Stimulated activated CD4-positive, alpha-beta T cell treated with anti-CD3 and anti-CD28 coated beads, Interleukin-2, amount 100 ng/mL, for 4 hours (primary cell): ENCODE data around the gene WBP1L.
"Not testable (repeated sequence)": the region's sequence is repeated elsewhere in the genome, so short reads cannot be mapped to it uniquely, and the experiment has no call there.

Experiments used
- DNase-seq: peaks from one replicate; pipeline ENCODE4 v3.0.0-alpha.2; 2020; ENCODE audit warnings: low read depth

The WBP1L gene

DNA sequence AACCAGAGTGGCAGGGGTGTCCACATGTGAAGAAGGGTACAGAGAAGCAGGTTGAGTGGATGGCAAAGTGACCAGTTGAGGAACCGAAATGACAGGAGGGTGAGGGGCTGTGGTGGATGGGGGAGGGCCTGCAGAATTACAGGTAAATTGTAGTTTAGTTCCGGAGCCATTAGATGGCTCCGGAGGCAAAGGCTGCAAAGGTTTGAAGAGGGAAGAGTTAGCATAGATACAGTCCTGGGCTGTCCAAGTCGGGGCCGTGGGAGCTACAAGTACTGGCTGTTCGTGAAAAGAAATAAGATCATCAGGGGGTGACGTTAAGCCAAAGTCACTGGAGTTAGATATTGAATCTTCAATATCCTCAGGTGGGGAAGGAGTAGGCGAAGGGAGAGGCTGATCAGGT lies 99.4 kb downstream of the WBP1L start:
- not testable (repeated sequence) for DNase-seq

DNA sequence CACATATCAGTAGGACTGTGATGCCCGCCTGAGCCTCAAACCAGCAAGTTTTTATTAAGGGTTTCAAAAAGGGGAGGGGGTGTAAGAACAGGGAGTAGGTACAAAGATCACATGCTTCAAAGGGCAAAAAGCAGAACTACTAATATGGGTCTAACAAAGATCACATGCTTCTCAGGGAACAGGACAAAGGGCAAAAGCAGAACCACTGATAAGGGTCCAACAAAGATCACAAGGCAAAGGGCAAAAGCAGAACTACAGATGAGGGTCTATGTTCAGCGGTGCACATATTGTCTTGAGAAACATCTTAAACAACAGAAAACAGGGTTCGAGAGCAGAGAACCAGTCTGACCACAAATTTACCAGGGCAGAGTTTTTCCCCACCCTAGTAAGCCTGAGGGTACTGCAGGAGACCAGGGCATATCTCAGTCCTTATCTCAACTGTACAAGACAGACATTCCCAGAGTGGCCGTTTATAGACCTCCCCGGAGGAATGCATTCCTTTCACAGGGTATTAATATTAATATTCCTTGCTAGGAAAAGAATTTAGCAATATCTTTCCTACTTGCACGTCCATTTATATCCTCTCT lies 100.5 kb downstream of the WBP1L start:
- not testable (repeated sequence) for DNase-seq

DNA sequence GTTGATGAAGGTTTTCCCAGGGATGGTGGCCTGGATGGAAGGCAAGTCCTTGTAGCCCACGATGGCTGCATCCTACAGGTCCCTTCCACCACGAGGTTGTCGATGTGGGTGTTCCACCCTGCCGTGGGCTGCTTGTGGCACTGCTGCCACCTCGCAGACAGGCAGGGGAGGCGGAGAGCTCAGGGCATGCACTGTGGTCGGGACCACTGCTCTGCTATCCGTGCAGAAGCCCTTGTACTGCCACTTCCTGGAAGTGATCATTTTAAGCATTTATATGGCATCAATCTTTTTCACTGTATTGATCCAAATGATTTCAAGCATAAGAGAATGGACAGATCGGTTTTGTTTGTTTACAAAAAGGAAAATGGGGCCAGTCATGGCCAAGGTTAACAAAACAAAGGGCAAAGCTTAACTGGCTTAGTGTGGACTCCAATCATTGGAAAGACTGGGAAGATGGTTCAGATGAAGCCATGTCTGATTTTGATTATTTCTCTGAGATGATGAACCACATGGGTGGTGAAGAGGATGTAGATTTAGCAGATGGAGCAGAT lies 101.7 kb downstream of the WBP1L start:
- no peak for DNase-seq

DNA sequence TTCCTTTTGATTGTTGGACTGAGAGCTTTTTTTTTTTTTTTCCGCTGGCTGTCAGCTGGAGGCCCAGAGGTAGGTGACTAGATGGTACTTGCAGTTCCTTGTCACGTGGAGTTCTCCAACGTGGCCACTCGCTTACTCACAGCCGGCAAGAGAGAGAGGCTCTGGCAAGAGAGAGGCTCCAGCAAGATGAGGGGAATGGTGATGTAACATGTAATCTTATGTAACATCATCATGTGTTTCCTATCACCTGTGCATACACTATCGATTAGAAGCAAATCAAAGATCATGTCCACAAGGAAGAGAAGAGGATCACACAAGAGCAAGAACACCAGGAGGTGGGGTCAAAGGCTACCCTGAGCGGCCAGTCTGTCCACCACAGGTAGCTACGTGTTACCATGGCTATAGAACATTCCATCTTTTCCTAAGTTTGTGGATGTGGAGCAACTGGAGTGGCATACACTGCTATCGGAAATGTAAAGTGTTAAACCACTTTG lies 106.3 kb downstream of the WBP1L start:
- DNase-seq: no peak

DNA sequence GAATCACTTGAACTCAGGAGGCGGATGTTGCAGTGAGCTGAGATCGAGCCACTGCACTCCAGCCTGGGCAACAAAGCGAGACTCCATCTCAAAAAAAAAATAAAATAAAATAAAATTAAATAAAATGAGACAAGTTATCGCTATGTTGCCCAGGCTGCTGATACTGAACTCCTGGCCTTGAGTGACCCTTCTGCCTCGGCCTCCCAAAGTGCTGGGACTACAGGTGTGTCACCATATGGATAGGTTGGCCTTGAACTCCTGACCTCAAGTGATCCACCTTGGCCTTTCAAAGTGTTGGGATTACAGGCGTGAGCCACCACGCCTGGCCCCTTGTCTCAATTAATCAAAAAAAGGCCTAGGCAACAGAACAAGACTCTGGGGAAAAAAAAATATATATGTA lies 109.5 kb downstream of the WBP1L start:
- DNase-seq: not testable (repeated sequence)

DNA sequence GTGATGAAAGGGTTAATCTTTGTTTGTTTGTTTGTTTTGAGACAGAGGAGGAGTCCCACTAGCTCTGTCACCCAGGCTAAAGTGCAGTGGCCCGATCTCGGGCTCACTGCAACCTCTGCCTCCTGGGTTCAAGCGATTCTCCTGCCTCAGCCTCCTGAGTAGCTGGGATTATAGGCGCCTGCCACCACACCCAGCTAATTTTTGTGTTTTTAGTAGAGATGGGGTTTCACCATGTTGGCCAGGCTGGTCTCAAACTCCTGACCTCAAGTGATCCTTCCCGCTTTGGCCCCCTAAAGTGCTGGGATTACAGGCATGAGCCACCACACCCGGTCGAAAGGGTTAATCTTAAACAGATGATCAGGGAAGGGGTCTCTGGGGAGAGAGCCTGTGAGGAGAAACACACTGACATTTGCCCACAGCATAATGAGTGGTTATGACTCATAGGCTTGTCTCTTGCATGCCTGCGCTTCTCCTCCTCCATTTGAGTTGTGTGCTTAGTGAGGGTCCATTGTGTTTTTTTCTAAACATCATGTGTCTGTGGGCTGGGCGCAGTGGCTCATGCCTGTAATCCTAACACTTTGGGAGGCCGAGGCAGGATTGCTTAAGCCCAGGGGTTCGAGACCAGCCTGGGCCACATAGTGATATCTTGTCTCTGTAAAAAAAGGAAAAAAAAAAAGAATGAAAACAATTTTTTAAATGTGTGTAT lies 112.1 kb downstream of the WBP1L start:
- not testable (repeated sequence) for DNase-seq

DNA sequence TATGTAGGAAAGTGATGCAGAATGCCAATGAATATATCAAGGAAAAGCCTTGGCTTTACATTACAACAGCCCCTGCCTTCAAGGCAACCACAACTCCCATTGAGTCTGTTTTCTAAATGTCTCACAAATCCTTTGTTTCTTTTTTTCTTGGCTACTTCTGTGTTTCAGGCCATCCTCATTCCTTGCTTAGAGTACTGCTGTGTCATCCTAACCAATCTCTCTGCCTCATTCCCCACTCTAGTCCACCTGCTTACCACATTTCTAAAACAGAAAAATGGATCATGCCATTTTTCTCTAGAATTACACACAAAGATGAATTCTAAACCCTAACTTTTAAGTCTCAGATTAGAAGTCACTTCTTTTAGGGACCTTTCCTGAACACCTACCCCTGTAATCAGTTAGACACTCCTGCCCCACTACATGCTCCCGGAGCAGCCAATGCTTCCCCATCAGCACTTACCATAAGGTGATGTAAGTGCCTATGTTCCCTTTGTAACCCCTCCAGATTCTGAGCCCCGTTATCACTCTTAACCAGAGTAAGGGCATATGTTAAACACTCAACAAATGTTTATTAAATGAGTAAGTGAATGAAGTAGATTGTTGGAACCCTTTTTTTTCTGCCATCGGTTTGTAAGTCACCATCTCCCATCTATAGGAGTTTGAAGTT lies 113.1 kb downstream of the WBP1L start:
- DNase-seq: no peak

DNA sequence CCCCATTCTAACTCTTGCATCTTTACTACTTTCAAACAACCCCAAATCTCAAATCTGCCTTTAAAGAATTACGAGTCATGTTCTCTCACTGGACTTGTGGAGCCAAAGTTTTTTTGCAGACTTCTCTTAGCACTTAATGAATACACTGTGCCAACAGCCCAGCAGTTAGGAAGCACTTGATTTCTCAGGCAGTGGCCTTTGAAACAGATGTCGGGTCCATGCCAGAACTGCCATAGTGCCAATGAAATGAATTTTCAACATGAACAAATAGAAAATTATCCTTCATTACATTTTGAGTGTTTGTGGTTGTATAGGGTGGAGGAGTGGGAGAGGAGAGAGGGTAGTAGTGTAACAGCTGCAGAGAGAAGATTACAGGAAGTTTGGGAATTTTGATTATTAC lies 116.2 kb downstream of the WBP1L start:
- no peak for DNase-seq

DNA sequence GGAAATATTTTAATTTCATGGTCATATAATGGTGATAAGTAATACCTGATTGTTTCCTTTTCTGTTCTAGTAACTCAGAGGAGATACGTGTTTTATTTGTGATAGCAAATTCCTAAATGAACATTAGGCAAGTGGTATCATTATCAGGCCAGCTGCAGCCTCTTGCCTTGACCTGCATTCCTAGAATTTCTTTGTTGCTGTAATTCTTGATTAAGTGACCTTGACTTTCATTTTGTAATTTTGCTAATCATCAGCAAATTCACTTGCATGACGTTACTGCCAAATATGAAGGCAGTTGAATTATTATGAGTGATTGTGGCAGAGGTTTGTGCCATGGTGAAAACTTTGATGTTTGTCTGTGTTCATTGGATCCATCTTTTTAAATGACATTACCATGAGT lies 119.9 kb downstream of the WBP1L start:
- no peak for DNase-seq

DNA sequence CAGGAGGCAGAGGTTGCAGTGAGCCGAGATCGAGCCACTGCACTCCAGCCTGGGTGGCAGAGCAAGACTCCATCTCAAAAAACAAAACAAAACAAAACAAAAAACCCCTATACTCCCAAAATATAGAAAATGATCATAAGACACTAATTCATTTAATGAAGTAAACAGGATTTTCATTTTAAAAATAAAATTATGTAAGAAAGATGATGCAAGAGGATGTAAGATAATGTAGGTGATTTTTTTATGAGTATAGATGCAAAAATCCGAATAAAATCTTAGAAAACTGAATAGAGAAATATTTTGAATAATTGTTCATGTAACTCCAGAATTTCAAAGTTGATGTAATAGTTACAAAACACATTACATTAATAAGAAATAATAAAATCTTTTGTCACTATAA lies 121.9 kb downstream of the WBP1L start:
- no peak for DNase-seq
